ENCODE results near the gene MAML3.

MAML3 gene

GRCh38 chr4:139969635-139970266, 184.2 kb downstream of the MAML3 start:
- no peak for TF ChIP-seq CTCF (IDR thresholded peaks at IDR 0.05)
- no peak for DNase-seq
- intact Hi-C loops (cut with DNase I; ENCODE audit: low total_unique reads): loop anchor here (10.0 kb wide), 1 partner anchor 115 kb away; no protein-coding TSS in a partner anchor

GRCh38 chr4:139968831-139969230, 185.2 kb downstream of the MAML3 start:
- Histone ChIP-seq H3K36me3 (no peaks in the 10 kb centered on the region), H3K9me3 (no peaks in the 10 kb centered on the region), H3K27me3 (no peaks in the 10 kb centered on the region), H3K4me3 (no peak overlapping the region), H3K4me1 (peaks cover 0 to 91% (median 36%) of the 10 kb centered on the region in 4 donors), H3K27ac (peak overlapping the region; percentile 23 to 71)
- DNase-seq: no peak
- intact Hi-C loops (cut with DNase I; ENCODE audit: low total_unique reads): no loop called here
- no peak for TF ChIP-seq CTCF (IDR thresholded peaks at IDR 0.05)

More at GRCh38 chr4:139969635-139970266, 184.2 kb downstream of the MAML3 start:
- peak overlapping the region; percentile 67 to 71 for H3K27ac ChIP-seq
- H3K4me1 ChIP-seq: peaks cover 0 to 82% (median 36%) of the 10 kb centered on the region in 4 donors
- H3K27me3 ChIP-seq: no peaks in the 10 kb centered on the region
- no peaks in the 10 kb centered on the region for H3K36me3 ChIP-seq
- no peak overlapping the region for H3K4me3 ChIP-seq
- no peaks in the 10 kb centered on the region for H3K9me3 ChIP-seq

GRCh38 chr4:139966383-139966782, 187.6 kb downstream of the MAML3 start:
- H3K27me3 ChIP-seq: no peaks in the 10 kb centered on the region
- H3K36me3 ChIP-seq: no peaks in the 10 kb centered on the region
- H3K4me3 ChIP-seq: no peak overlapping the region
- H3K9me3 ChIP-seq: no peaks in the 10 kb centered on the region
- peak overlapping the region; percentile 49 to 71 for H3K27ac ChIP-seq
- TF ChIP-seq CTCF (IDR thresholded peaks at IDR 0.05): no peak
- H3K4me1 ChIP-seq: peaks cover 0 to 93% (median 32%) of the 10 kb centered on the region in 4 donors
- intact Hi-C loops (cut with DNase I; ENCODE audit: low total_unique reads): no loop called here
- DNase-seq: no peak

- intact Hi-C loops (cut with DNase I; ENCODE audit: low total_unique reads): no loop called here
- no peak overlapping the region for H3K4me3 ChIP-seq
- H3K27me3 ChIP-seq: no peaks in the 10 kb centered on the region
- TF ChIP-seq CTCF (IDR thresholded peaks at IDR 0.05): no peak
- peaks cover 0 to 90% (median 29%) of the 10 kb centered on the region in 4 donors for H3K4me1 ChIP-seq
- H3K27ac ChIP-seq: peak overlapping the region; percentile 49 to 71
- H3K9me3 ChIP-seq: no peaks in the 10 kb centered on the region
- H3K36me3 ChIP-seq: no peaks in the 10 kb centered on the region
- no peak for DNase-seq
These were observed 188.2 kb downstream of the MAML3 start for GRCh38 chr4:139965789-139966188.

- no peak for DNase-seq
- Histone ChIP-seq H3K36me3 (no peaks in the 10 kb centered on the region), H3K9me3 (no peaks in the 10 kb centered on the region), H3K27ac (no peak overlapping the region), H3K4me1 (peaks cover 0 to 69% (median 26%) of the 10 kb centered on the region in 4 donors), H3K4me3 (no peak overlapping the region), H3K27me3 (no peaks in the 10 kb centered on the region)
- intact Hi-C loops (cut with DNase I; ENCODE audit: low total_unique reads): no loop called here
- TF ChIP-seq CTCF (IDR thresholded peaks at IDR 0.05): no peak
These were observed 190.3 kb downstream of the MAML3 start for GRCh38 chr4:139963708-139964107.

Data from tibial artery (tissue), 4 donors.